ENCODE data around the gene CCIN.
"Not testable (repeated sequence)": the region's sequence is repeated elsewhere in the genome, so short reads cannot be mapped to it uniquely, and the experiment has no call there.

CCIN gene

DNA sequence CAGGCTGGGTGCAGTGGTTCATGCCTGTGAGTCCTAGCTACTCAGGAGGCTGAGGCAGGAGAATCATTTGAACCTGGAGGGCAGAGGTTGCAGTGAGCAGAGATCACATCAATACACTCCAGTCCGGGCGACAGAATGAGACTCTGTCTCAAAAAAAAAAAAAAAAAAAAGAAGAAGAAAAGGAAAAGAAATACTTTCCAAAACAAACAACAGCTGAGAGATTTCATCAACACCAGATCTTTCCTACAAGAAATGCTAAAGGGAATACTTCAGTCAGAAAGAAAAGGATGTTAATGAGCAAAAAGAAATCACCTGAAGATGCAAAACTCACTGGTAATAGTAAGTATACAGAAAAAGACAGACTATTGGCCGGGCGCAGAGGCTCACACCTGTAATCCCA is 8.4 kb downstream of the CCIN start:
- TF ChIP-seq POLR2A (IDR thresholded peaks at IDR 0.05; ENCODE audit: low read depth, low read length), result no peak
- no peak for FAIRE-seq

DNA sequence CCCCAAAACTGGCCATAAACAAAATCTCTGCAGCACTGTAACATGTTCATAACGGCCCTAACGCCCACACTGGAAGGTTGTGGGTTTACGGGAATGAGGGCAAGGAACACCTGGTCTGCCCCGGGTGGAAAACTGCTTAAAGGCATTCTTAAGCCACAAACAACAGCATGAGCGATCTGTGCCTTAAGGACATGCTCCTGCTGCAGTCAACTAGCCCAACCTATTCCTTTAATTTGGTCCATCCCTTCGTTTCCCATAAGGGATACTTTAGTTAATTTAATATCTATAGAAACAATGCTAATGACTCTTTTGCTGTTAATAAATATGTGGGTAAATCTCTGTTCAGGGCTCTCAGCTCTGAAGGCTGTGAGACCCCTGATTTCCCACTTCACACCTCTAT is 11.1 kb downstream of the CCIN start:
- FAIRE-seq; DNase-seq (ENCODE audit: insufficient read length, low spot score): not testable (repeated sequence)

More for the DNA sequence above, 8.4 kb downstream of the CCIN start:
- DNase-seq (ENCODE audit: insufficient read length, low spot score), result no peak

DNA sequence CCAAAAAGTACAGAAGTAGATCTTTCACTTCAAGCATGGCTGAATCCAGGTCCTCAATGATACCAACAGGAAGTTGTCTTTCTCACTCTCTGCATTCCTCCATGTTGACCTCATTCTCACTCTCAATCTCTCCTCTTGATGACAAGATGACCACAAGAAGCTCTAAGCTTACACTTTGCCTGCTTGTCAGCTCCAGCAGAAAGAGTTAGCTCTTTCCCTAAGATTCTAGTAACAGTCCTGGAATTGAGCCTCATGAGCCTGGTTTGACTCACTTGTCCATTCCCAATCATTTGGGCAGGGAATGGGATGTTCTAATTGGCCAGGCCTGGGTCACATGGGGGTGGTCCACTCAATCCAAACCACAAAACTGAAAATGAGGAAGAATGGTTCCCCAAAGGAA is 18.2 kb downstream of the CCIN start:
- DNase-seq (ENCODE audit: insufficient read length, low spot score) (no peak), FAIRE-seq (no peak)
- TF ChIP-seq POLR2A (IDR thresholded peaks at IDR 0.05; ENCODE audit: low read depth, low read length), result no peak

DNA sequence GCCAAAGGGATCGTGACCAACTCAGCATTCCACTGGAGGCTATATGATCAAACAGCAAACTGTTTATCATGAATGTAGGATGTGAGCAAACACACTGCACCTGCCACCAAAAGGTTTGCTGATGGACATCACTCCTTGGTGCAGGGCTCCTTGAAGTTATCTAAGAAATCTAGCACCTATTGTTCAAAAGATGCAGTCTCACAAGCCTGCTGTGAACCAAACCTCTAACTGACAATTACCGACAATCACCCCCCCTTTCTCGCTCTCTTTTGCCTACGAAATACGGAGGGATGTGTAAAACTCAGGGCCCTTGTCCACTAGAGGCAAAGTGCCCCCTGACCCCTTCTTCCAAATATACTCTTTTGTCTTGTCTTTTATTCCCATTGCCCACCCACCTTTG is 19.0 kb downstream of the CCIN start:
- no peak for TF ChIP-seq POLR2A (IDR thresholded peaks at IDR 0.05; ENCODE audit: low read depth, low read length)
- FAIRE-seq, result no peak
- no peak for DNase-seq (ENCODE audit: insufficient read length, low spot score)

DNA sequence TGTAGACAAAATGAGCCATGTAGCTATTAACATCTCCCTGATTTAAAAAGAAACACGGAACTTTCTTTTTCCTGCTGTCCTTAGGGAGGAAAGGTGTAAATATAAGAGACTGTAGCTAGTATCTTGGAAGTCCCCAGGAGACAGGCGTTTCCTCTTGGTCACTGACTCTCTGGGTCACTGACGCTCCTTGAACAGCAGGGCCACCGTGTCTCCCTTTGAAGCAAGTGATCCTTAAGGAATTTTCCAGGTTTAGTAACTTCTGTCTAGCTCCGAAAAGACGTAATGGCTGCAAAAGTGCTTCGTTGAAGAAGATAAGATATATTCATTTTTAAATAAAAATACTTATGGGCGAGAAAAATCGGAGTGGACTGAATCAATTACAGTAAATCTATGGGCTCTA is 20.8 kb downstream of the CCIN start:
- no peak for TF ChIP-seq POLR2A (IDR thresholded peaks at IDR 0.05; ENCODE audit: low read depth, low read length)
- DNase-seq (ENCODE audit: insufficient read length, low spot score) (no peak), FAIRE-seq (no peak)

DNA sequence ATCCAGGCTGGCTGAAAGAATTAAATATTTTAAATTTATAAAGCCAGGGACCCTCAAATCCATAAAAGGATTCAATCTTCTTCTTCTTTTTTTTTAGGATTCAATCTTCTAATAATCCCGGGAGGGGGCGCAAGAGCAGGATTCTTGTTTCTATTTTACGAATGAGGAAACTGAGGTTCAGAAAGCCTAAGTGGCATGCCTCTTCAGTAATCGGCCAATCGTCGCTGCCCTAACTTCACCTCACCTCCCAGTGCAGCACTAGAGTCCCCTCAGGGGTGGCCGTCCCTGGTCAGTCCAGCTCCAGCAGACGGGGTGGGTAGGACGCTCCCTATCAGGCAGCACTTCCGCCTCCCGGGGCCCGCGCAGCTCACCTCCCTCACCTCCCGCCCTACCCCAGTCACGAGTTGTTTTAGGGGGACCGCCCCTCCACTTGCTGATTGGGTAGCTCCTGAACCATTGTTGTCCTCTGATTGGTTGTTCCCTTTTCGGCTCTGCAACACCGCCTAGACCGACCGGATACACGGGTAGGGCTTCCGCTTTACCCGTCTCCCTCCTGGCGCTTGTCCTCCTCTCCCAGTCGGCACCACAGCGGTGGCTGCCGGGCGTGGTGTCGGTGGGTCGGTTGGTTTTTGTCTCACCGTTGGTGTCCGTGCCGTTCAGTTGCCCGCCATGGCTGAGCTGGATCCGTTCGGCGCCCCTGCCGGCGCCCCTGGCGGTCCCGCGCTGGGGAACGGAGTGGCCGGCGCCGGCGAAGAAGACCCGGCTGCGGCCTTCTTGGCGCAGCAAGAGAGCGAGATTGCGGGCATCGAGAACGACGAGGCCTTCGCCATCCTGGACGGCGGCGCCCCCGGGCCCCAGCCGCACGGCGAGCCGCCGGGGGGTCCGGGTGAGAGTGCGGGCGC is 21.5 kb downstream of the CCIN start, which contains the start of gene CLTA:
CLTA (plus strand) TSS at position 534 of the 902 bp plus-strand sequence; CDS start at position 670, 136 bp downstream.
- peak; percentile 92 for TF ChIP-seq POLR2A (IDR thresholded peaks at IDR 0.05; ENCODE audit: low read depth, low read length)
- DNase-seq (ENCODE audit: insufficient read length, low spot score), result peak; percentile 87
- peak; percentile 86 for FAIRE-seq

DNA sequence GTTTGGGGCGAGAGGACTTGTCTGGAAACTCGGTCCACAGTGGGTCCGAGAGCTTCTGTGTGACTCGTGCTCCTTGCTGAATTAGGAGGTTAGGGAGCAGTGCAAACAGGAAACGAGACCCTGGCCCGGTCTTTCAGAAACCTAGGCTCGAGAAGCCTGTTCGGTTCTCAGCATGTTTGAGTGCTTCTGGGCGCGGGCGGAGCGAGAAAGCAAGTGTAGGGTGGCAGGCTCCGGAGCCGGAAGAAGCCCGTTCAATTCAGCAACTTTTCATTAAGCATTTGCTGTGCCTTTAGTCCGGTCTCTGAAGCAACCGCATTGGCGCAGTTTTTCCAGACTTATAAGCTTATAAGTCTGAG is 22.1 kb downstream of the CCIN start:
- no peak for TF ChIP-seq POLR2A (IDR thresholded peaks at IDR 0.05; ENCODE audit: low read depth, low read length)
- no peak for FAIRE-seq
- no peak for DNase-seq (ENCODE audit: insufficient read length, low spot score)

DNA sequence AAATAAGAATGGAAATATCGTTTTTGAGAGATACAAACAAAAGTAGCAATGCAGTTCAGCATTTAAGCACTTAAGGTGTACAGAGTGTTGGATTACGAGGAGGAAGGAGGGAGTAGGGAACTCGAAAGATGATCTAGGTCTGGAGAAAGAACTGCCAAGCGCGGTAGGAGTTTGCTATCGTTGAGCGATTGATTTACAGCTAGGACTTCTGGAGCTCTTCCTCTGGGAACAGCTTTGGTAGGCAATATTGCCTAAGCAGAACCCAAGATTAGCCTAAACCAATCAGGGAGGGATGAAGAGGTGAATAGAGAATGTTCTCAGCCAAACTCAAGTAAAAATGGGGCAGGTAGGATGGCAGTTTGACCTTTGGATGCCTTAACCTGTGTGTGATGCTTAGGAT is 22.5 kb downstream of the CCIN start:
- TF ChIP-seq POLR2A (IDR thresholded peaks at IDR 0.05; ENCODE audit: low read depth, low read length), result no peak
- FAIRE-seq (no peak), DNase-seq (ENCODE audit: insufficient read length, low spot score) (no peak)

DNA sequence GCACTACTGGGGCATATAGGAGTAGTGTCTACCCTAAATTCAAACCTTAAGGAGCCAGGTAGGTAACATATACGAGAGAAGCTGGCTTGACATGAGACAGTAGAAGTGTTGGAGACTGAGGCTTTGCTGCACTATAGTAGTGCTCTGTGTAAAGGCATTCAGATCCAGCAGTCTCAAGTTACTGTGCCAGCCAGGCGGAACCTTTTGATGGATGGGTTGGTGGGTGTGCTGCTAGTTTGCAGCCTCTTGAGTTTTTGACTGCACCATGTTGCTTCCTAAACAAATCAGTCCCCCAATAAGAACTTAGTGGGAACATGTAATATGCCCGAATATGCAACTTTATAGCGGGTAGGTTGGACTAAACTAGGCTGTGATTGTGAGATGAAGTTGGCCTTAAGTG is 23.0 kb downstream of the CCIN start:
- no peak for DNase-seq (ENCODE audit: insufficient read length, low spot score)
- FAIRE-seq, result no peak
- no peak for TF ChIP-seq POLR2A (IDR thresholded peaks at IDR 0.05; ENCODE audit: low read depth, low read length)

DNA sequence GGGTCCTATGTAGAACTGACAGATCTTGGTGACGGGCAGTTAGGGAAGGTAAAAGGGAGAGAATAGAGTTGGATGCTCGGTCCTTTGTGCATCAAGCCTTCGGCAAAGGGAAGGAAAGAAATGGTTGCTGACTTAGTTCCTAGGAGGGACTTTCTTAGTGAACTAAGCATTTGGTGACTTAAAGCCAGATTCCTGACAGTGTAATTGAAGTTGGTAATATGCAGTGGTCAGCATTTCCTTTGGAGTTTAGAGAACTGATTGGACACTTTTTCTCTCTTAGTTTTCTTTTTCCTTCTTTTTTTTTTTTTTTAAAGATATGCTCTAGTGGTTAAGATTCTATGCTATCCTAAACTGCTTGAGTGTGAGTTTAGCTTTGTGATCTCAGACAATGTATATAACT is 23.8 kb downstream of the CCIN start:
- no peak for TF ChIP-seq POLR2A (IDR thresholded peaks at IDR 0.05; ENCODE audit: low read depth, low read length)
- no peak for DNase-seq (ENCODE audit: insufficient read length, low spot score)
- FAIRE-seq, result no peak

DNA sequence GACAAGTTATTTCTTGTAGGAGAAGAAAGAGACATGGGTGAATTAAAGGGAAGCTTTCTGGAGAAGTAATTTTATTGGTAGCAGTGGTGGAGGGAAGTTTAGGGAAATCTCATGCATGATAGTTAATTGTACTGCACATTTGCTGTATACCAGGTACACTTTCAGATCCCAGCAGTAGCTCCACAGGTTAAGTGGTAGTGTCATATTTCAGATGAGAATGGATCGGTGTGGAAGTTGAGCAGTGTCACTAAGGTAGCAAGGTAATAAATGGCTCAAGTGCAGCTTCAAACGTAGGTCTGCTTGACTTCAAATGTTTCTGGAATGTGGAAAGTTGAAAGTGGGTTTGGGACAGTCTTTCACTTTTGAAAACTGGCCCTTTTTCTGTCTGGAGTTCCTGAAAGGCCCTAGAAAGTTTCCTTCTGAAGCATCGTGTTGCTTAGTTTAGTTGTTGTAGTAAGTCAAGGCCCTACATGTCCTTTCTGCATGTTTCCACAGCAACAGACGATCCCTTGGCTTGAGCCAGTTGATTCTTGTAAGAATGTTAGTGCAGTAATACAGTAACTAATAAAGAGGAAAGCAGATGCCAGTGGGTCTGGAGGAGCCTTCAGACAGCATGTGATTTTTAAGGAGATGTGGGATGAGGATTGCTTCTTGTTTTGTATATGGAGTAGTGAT is 25.3 kb downstream of the CCIN start:
- no peak for TF ChIP-seq POLR2A (IDR thresholded peaks at IDR 0.05; ENCODE audit: low read depth, low read length)
- FAIRE-seq, result no peak
- DNase-seq (ENCODE audit: insufficient read length, low spot score), result no peak

DNA sequence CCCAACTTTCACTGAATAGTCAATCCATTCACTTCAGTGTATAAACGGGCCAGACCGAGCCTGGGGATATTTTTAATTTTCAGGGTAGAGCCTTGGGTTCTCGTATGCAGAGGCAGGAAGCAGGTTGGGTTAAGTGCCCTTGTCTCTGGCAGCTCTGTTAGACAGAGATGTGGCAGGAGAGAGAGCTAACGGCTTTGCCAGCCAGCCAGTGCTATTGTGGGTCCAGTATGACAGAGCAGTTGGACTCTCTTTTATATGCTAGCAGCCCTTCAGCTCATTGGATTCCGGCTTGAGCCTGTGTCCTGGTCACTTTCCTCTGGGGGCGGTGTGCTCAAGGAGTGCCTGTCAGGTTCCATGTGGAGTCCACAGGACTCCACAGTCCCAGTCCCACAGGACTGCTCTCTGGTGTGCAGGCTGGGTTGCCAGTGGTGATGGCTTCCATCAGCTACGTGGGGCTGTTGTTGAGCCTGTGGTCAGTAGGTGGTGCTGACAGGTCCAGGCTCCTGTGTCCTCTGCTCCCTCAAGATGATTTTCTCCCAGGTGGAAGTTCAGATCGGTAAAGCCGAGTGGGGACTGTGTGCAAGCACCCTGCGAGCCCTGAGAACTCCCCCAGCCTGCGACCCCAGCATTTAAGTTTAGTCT is 35.8 kb downstream of the CCIN start:
- DNase-seq (ENCODE audit: insufficient read length, low spot score) (no peak), FAIRE-seq (no peak)
- TF ChIP-seq POLR2A (IDR thresholded peaks at IDR 0.05; ENCODE audit: low read depth, low read length), result no peak

DNA sequence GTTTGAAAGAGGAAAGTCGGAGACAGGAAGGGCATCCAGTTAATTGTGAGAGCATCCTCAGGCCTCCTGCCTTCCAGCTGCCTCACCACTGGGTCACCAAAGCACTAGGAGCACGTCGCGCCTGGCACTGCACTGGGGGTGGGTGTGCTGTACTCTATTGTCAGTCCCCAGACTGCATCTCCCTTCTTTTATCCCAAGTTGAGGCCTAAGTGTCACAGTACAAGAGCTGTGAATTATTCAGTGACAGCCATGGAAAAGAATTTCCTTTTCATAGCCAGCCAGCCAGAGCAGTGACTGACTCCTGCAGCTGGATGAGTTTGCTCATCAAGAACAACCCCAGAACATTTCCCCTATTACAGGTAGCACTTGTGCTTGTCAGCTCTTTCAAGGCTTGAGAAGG is 37.8 kb downstream of the CCIN start:
- no peak for FAIRE-seq

DNA sequence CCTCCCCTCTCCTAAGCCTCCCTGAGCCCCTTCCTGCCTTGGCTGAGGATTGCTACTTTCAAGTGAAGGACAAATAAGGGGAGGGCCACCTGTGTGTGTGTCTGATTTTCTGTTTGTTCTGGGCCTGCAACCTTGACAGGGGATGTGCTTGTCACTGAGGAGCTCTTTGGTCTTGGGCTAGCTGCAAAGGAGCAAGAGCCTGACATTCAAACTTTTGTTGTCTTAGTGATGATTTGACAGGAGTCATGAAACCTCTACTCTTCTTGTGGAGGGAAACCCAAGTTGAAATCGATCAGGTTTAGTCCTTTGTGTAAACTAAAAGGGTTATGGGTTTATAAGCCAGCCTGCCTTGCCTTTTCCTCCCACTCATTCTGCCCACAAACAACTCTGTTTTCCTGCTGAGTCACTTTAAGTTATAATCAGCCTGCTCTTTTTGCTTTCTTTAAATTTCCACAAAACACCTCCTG is 38.4 kb downstream of the CCIN start:
- TF ChIP-seq POLR2A (IDR thresholded peaks at IDR 0.05; ENCODE audit: low read depth, low read length), result no peak
- no peak for DNase-seq (ENCODE audit: insufficient read length, low spot score)
- no peak for FAIRE-seq

More for the DNA sequence above, 37.8 kb downstream of the CCIN start:
- no peak for DNase-seq (ENCODE audit: insufficient read length, low spot score)
- no peak for TF ChIP-seq POLR2A (IDR thresholded peaks at IDR 0.05; ENCODE audit: low read depth, low read length)

Data from H54 (cell line).